ENCODE data around the gene FGF21.
"Not testable (repeated sequence)": the region's sequence is repeated elsewhere in the genome, so short reads cannot be mapped to it uniquely, and the experiment has no call there.

Gene FGF21, protein sequence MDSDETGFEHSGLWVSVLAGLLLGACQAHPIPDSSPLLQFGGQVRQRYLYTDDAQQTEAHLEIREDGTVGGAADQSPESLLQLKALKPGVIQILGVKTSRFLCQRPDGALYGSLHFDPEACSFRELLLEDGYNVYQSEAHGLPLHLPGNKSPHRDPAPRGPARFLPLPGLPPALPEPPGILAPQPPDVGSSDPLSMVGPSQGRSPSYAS

DNA sequence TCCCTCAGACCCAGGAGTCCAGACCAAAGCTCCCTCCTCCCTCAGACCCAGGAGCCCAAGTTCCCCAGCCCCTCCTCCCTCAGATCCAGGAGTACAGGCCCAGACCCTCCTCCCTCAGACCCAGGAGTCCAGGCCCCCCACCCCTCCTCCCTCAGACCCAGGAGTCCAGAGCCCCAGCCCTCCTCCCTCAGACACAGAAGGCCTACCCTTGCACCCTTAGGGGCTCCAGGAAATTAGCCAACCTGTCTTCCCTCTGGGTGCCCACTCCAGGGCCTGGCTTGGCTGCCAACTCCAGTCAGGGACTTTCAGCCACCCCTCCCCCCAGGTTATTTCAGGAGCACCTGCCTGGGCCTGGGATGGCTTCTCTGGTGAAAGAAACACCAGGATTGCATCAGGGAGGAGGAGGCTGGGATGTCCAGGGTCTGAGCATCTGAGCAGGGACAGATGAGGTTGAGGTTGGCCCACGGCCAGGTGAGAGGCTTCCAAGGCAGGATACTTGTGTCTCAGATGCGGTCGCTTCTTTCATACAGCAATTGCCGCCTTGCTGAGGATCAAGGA lies at the start of gene FGF21:
FGF21 (plus strand) TSS at position 441 of the 558 bp plus-strand sequence. CDS start 713 bp downstream, outside the sequence.
- H3K4me1 Mint-ChIP-seq: peaks cover 20% of the 10 kb centered on the region
- no peak for ATAC-seq
- peaks cover 50% of the 10 kb centered on the region for H3K27me3 Mint-ChIP-seq
- DNase-seq: no peak
- H3K9me3 Mint-ChIP-seq: no peaks in the 10 kb centered on the region
- H3K4me3 Mint-ChIP-seq: no peak within 1 kb of the TSS
- H3K27ac Mint-ChIP-seq: peak within 1 kb of the TSS; percentile 19 to 49

- no peaks in the 10 kb centered on the region for H3K27me3 Mint-ChIP-seq
- H3K9me3 Mint-ChIP-seq: peaks cover 0 to 9% of the 10 kb centered on the region in 2 donors
- H3K27ac Mint-ChIP-seq: no peak overlapping the region
- no peak for DNase-seq
- peaks cover 11% of the 10 kb centered on the region for H3K4me1 Mint-ChIP-seq
- H3K4me3 Mint-ChIP-seq: no peak overlapping the region
- ATAC-seq: no peak
Observed at GRCh38 chr19:48708471-48708870, 46.9 kb upstream of the FGF21 start.

DNA sequence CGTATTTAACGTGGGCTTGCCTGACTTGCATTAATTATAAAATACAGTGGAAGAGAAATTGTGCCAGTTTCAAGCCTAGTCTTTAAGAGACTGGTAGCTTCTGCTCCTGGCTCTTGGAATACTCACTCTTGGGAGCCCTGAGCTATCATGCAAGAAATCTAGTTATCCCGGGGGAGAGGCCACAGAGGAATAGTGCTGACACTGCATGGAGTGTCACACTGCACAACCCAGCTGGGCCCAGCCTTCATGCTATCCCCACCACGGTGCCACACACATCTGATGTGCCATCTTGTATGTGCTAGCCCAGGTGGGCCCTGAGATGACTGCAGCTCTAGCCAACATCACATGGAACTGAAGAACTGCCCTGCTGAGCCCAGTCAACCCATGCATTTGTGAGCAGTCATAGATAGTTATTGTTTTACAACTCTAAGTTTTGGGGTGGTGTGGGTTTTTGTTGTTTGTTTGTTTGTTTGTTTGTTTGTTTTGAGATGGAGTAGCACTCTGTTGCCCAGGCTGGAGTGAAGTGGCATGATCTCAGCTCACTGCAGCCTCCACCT lies 44.1 kb upstream of the FGF21 start:
- Mint-ChIP-seq H3K4me3 (no peak overlapping the region), H3K9me3 (peaks cover 0 to 9% of the 10 kb centered on the region in 2 donors), H3K27ac (no peak overlapping the region), H3K4me1 (peaks cover 26% of the 10 kb centered on the region), H3K27me3 (no peaks in the 10 kb centered on the region)
- ATAC-seq: no peak
- no peak for DNase-seq

DNA sequence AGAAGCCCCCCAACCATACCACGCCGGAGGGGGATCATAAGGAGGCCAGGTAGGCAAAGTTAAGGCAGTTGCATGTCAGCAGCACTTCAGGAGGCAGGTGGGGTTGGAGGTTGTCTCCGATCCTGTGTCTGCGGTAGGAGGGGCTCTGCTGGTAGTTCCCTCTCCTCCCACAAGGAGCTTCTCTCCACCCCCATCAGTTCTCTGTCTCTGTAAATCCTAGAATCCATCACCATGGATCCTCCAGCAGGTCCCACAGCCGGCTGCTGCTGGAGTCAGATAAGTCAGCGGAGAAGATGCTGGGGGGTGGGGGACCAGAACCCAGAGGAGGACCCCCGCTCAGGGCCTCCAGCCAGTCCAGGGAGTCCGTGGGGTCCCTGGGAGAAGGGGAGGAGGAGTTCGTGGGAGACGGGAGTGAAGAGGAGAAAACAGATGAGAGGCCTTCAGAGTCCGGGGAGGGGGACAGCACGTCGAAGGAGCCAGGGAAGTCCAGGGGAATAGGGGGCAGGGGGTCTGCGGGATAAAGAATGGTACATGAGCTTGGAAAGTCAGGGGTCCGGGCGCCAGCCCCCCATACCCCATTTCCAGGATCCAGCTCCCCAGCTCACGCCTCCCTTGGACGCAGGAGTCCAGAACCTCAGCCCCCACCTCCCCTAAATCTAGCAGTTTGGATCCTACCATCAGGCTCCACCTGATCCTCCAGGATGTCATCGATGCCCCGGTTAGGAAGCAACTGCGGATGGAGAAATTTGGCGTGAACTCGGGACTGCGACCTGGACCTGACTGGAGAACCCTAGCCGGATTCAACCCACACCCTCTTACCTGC lies 42.1 kb upstream of the FGF21 start:
- Mint-ChIP-seq H3K9me3 (peaks cover 0 to 9% of the 10 kb centered on the region in 2 donors), H3K27ac (peak overlapping the region; percentile 37 to 55), H3K27me3 (no peaks in the 10 kb centered on the region), H3K4me1 (peaks cover 26% of the 10 kb centered on the region), H3K4me3 (peak overlapping the region; percentile 93 to 94)
- no peak for ATAC-seq
- no peak for DNase-seq

DNA sequence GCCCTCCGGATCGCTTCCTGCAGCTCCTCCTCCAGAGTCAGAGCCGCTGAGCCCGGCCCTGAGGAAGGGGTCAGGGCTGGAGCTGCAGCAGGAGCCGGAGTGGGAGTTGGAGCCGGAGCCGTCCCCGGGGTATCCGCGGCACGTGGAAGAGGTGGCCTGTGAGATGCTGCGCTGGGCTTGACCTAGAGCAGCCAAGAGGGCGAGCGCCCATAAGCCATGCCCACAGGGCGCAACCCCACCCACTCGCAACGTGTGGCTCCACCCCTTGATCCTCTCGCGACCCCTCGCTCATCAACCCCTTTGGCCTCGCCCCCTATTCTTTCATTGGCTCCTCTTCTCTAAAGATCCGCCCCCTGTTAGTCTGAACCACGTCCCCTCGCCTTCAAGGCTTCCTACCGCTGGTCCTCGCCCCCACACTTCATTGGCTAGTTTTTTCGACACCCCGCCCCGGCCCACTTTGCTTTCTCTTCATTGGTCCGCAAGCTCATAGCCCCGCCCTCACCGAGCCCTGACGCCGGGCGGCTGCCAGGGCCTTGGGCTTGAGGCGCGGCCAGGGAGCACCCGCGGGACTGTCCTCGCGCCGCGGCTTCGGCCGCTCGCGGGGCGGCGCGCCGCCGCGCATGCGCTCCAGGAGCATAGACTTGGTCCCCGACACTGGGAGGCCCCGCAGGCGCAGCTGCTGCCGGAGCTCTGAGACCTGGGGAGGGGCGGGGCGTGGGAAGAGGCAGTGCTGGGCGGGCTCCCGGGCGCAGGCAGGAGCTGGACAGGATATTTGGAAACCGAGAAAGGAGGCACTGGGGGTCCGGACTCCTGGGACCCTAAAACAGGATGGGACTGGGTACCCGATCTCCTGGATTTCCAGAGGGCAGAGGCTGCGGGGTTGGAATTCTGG lies 41.2 kb upstream of the FGF21 start:
- ATAC-seq: peak; percentile 94
- Mint-ChIP-seq H3K27me3 (no peaks in the 10 kb centered on the region), H3K9me3 (peaks cover 0 to 9% of the 10 kb centered on the region in 2 donors), H3K27ac (peak overlapping the region; percentile 96 to 97), H3K4me1 (peaks cover 27% of the 10 kb centered on the region), H3K4me3 (peak overlapping the region; percentile 93 to 94)
- peak; percentile 99 for DNase-seq

DNA sequence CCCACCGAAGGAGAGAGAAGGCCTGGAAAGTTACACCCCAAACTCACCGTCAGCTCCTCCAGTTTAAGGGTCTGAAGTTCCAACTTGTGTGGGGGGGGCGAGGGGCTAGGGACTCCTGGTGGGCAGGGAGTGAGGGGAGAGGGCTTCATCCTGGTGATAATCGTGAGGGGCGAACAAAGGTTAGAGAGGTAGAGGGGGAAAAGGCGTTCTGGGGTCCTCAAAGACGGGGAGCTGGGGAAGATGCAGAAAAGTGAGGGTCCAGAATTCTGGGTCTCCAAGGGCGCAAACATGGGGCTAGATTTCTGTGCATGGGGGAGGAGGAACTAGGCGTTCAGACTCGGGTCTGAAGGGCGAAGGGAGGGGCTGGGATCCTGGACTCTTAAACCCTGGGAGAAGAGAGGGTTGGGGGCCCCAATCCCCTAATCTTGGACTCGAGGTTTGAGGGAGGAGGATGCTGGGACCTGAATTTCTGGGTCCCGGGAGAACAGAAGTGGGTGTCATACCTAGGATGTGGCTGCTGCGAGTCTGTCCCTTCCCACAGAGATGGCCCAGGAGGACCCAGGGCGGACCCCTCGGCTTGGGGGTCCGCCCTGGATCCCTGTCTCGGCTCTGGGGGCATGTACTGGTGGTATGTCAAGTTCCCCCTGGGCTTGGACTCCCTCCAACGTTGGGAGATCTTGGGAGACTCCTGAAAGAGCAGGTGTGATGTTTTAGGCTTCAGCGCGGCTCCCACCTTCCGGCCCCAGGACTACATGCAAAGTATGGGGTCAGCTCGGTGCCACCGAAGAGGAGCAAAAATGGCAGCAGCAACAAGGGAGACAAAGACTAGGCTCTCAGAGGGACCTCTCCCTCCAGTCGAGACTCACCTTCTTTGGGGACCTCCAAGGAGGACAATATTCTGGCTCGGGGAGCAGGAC lies 40.3 kb upstream of the FGF21 start:
- Mint-ChIP-seq H3K4me1 (peaks cover 35% of the 10 kb centered on the region), H3K9me3 (peaks cover 0 to 9% of the 10 kb centered on the region in 2 donors), H3K27me3 (no peaks in the 10 kb centered on the region), H3K27ac (peak overlapping the region; percentile 96 to 97), H3K4me3 (peak overlapping the region; percentile 93 to 94)
- ATAC-seq: no peak
- DNase-seq: no peak

GRCh38 chr19:48715681-48716171 lies 39.6 kb upstream of the FGF21 start:
- DNase-seq (no peak), ATAC-seq (no peak)
- Mint-ChIP-seq H3K9me3 (peaks cover 0 to 7% of the 10 kb centered on the region in 2 donors), H3K4me1 (peaks cover 41% of the 10 kb centered on the region), H3K4me3 (no peak overlapping the region), H3K27me3 (no peaks in the 10 kb centered on the region), H3K27ac (no peak overlapping the region)

GRCh38 chr19:48716562-48717291 lies 38.6 kb upstream of the FGF21 start:
- H3K4me3 Mint-ChIP-seq: no peak overlapping the region
- no peak for ATAC-seq
- H3K4me1 Mint-ChIP-seq: peaks cover 51% of the 10 kb centered on the region
- no peaks in the 10 kb centered on the region for H3K27me3 Mint-ChIP-seq
- no peaks in the 10 kb centered on the region for H3K9me3 Mint-ChIP-seq
- DNase-seq: no peak
- no peak overlapping the region for H3K27ac Mint-ChIP-seq

- not testable (repeated sequence) for H3K9me3 Mint-ChIP-seq, H3K4me3 Mint-ChIP-seq, H3K27me3 Mint-ChIP-seq, ATAC-seq, H3K27ac Mint-ChIP-seq, DNase-seq
- H3K4me1 Mint-ChIP-seq: peaks cover 48% of the 10 kb centered on the region
Observed at GRCh38 chr19:48718106-48718505, 37.2 kb upstream of the FGF21 start.

DNA sequence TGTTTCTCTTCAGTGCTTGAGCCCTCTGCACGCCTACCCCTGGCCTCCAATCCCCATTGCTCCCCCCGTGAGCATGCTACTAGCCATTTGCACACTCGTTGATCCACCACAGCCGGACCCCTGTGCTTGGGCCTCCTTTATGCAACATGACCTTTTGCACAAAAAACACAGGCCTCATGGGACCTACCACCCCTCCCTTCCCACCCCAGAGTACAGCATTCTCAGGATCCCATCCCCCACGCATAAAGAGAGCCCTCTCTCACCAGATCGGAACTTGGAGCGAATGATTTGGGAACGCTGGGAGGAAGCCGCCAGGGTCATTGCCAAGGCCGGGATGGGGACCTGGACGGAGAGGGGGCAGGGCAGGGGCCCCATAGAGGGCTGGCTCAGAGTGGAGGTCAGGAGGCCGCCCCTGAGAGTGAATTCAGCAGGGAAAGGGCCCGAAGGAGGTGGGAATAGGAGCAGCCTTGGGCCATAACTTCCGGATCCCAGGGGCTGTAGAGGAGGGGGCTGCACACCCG lies 36.6 kb upstream of the FGF21 start:
- H3K4me3 Mint-ChIP-seq: no peak overlapping the region
- H3K27me3 Mint-ChIP-seq: no peaks in the 10 kb centered on the region
- ATAC-seq (no peak), DNase-seq (no peak)
- H3K9me3 Mint-ChIP-seq: no peaks in the 10 kb centered on the region
- H3K27ac Mint-ChIP-seq: no peak overlapping the region
- peaks cover 42% of the 10 kb centered on the region for H3K4me1 Mint-ChIP-seq

DNA sequence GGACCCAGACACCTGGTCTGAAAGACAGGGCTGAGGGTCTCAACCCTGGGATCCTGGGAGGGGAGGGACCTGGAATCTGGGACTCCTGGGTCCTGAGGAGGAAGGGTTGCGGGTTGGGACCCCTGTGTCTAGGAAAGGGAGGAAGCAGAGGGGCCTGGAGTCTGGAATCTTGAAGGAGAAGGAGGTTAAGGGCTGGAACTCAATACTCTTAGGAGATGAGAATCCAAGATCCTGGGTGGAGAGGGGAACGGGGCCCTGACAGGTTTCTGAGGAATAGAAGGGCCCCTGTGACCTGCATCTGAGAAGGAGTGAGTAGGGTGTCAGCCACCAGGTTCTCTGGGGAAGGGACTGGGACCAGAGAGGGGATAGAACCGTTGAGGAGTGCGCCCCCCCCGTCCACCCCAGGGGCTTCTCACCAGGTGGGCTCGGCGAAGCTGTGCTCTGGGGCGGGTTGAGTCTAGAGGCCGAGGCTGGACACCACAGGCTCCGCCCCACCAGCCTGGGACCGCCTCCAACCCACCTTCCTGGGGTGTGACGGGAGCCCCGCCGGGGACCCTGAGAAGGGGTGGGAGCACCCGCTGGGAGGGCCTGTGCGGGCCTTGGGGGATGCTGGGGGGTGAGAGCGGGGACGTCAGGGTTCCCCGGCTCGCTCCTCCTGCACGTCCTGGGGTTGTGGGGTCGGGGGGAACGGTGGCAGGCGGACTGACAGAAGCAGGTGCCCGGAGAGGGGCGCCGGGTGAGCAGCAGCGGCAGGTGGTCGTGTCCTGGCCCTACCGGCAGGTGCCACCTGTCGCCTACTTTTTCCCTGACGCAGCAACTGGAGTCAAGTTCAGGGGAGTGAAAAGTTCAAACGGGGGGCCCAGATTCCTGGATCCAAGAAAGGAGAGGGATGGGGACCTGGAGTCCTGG lies 35.8 kb upstream of the FGF21 start, which contains the start of gene MAMSTR:
MAMSTR (minus strand) TSS at position 463 of the 909 bp plus-strand sequence. CDS start 694 bp downstream, outside the sequence.
- Mint-ChIP-seq H3K27ac (peak within 1 kb of the TSS; percentile 93 to 97), H3K27me3 (no peaks in the 10 kb centered on the region), H3K9me3 (peaks cover 0 to under 1% of the 10 kb centered on the region in 2 donors), H3K4me1 (peaks cover 41% of the 10 kb centered on the region), H3K4me3 (peak within 1 kb of the TSS; percentile 87 to 88)
- no peak for ATAC-seq
- DNase-seq: no peak

DNA sequence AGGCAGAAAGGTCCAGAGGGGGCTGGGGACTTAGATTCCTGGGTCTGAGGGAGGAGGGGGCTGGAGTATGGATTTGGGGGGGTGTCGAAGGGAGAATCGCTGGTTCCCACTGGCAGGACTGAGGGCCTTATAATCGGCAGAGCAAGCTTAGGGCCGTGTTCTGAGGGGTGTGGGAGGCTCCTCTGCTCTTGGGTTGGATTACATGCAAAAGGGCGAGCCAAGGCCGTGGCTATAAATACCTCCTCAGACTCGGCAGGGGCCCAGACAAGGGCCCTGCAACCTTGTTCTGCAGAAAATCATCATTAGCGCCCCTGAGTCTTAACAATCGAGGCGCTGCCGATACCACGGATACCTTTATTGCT lies 35.1 kb upstream of the FGF21 start:
- peaks cover 5 to 7% of the 10 kb centered on the region in 2 donors for H3K9me3 Mint-ChIP-seq
- H3K4me1 Mint-ChIP-seq: peaks cover 41% of the 10 kb centered on the region
- peak overlapping the region in 1 of 2 donors; percentile 97 for H3K27ac Mint-ChIP-seq
- DNase-seq (no peak), ATAC-seq (peak; percentile 47)
- no peaks in the 10 kb centered on the region for H3K27me3 Mint-ChIP-seq
- H3K4me3 Mint-ChIP-seq: peak overlapping the region; percentile 87 to 88

Data from stimulated activated naive CD8-positive, alpha-beta T cell treated with anti-CD3 and anti-CD28 coated beads, Interleukin-15, amount 100 ng/mL, for 72 hours (primary cell).